Glutamatergic neuron (in vitro differentiated cells): ENCODE data around the gene MAP3K6. TPM values are rescaled to one million over a fixed set of nuclear protein-coding genes. Genes with fewer than 3 reads are reported as not detected.
A peak's percentile ranks its signal among the peaks of the same experiment; 100 is the strongest.

Experiments used
- DNase-seq: peaks from one replicate; pipeline ENCODE4 v3.0.0; 2022
- H3K27ac Mint-ChIP-seq: one replicate; pipeline ENCODE4 v1.8.0; 2020; ENCODE audit warnings: mild to moderate bottlenecking, mixed read lengths, inconsistent platforms; ENCODE audit not compliant: unreplicated experiment
- H3K27me3 Mint-ChIP-seq: one replicate; pipeline ENCODE4 v1.8.0; 2020; ENCODE audit warnings: mild to moderate bottlenecking, moderate library complexity, mixed read lengths, inconsistent platforms; ENCODE audit not compliant: unreplicated experiment
- H3K36me3 Mint-ChIP-seq: one replicate; pipeline ENCODE4 v1.8.0; 2020; ENCODE audit warnings: mild to moderate bottlenecking, mixed read lengths, inconsistent platforms; ENCODE audit not compliant: unreplicated experiment
- H3K4me1 Mint-ChIP-seq: one replicate; pipeline ENCODE4 v1.8.0; 2020; ENCODE audit warnings: mild to moderate bottlenecking, low read depth, mixed read lengths, inconsistent platforms; ENCODE audit not compliant: unreplicated experiment
- H3K4me3 Mint-ChIP-seq: one replicate; pipeline ENCODE4 v1.8.0; 2020; ENCODE audit warnings: mild to moderate bottlenecking, mixed read lengths, inconsistent platforms; ENCODE audit not compliant: unreplicated experiment
- H3K9me3 Mint-ChIP-seq: one replicate; pipeline ENCODE4 v1.8.0; 2020; ENCODE audit warnings: mild to moderate bottlenecking, moderate library complexity, mixed read lengths, inconsistent platforms; ENCODE audit not compliant: unreplicated experiment
- CTCF ChIP-seq: fragments of 200-600 bp; sonication (generic); IDR thresholded peaks from one replicate; pipeline ENCODE4 v1.5.0; 2021; ENCODE audit not compliant: partially characterized antibody, unreplicated experiment
- total RNA-seq: library from RNA; stranded (reverse); fragmentation: NEBNext Ultra II Directional; extraction: Animal tissue kit (Norgen Biotek cat#: 25700); gene quantifications from one replicate; pipeline ENCODE4 v1.2.1, GENCODE V29; 2021; ENCODE audit not compliant: unreplicated experiment

MAP3K6 gene
- total RNA-seq, 1 donor from 2014 or later: 10.0 TPM

GRCh38 chr1:27395441-27396195, 28.9 kb upstream of the MAP3K6 start:
- Mint-ChIP-seq H3K4me3 (no peak overlapping the region), H3K36me3 (no peaks in the 10 kb centered on the region), H3K9me3 (peaks cover 2% of the 10 kb centered on the region), H3K27ac (no peak overlapping the region), H3K4me1 (peaks cover 23% of the 10 kb centered on the region), H3K27me3 (peaks cover 12% of the 10 kb centered on the region)
- TF ChIP-seq CTCF: peak; percentile 96
- peak; percentile 81 for DNase-seq

GRCh38 chr1:27394925-27395324, 28.2 kb upstream of the MAP3K6 start:
- H3K27ac Mint-ChIP-seq: no peak overlapping the region
- no peaks in the 10 kb centered on the region for H3K9me3 Mint-ChIP-seq
- H3K4me3 Mint-ChIP-seq: no peak overlapping the region

GRCh38 chr1:27394282-27394658, 27.5 kb upstream of the MAP3K6 start:
- Mint-ChIP-seq H3K4me1 (peaks cover 20% of the 10 kb centered on the region), H3K27me3 (peaks cover 10% of the 10 kb centered on the region), H3K4me3 (no peak overlapping the region), H3K36me3 (no peaks in the 10 kb centered on the region), H3K27ac (no peak overlapping the region), H3K9me3 (no peaks in the 10 kb centered on the region)
- no peak for DNase-seq
- no peak for TF ChIP-seq CTCF

More at GRCh38 chr1:27394925-27395324, 28.2 kb upstream of the MAP3K6 start:
- H3K4me1 Mint-ChIP-seq: peaks cover 21% of the 10 kb centered on the region
- peaks cover 10% of the 10 kb centered on the region for H3K27me3 Mint-ChIP-seq
- TF ChIP-seq CTCF: no peak
- DNase-seq: no peak
- no peaks in the 10 kb centered on the region for H3K36me3 Mint-ChIP-seq

GRCh38 chr1:27393641-27394281, 27.0 kb upstream of the MAP3K6 start:
- DNase-seq: no peak
- Mint-ChIP-seq H3K36me3 (no peaks in the 10 kb centered on the region), H3K27ac (no peak overlapping the region), H3K27me3 (peaks cover 10% of the 10 kb centered on the region), H3K4me3 (no peak overlapping the region), H3K4me1 (peaks cover 15% of the 10 kb centered on the region), H3K9me3 (no peaks in the 10 kb centered on the region)
- TF ChIP-seq CTCF: no peak
